GM12878 (cell line): ENCODE measurements around the gene FBXO5.

Source experiments
- EP300 ChIP-seq, 2 experiments: fragments of 150-350 bp in 1 of 2; IDR thresholded peaks; 2 replicates each; pipeline ENCODE4 v1.6.1; 2011 to 2012; ENCODE audit warnings: low read depth in 2 of 2, low read length in 2 of 2, borderline replicate concordance in 1 of 2, improper control_type of control experiment in 1 of 2, inconsistent platforms in 1 of 2; ENCODE audit not compliant: control insufficient read depth in 1 of 2
- POLR2AphosphoS5 ChIP-seq: IDR thresholded peaks from 2 replicates; pipeline ENCODE4 v1.6.1; 2011; ENCODE audit warnings: mild to moderate bottlenecking, low read length, inconsistent platforms
- TF ChIP-seq, protein P1 (sequence below), 3 experiments: IDR thresholded peaks in 2 of 3; conservative IDR thresholded peaks in 1 of 3; 2 replicates each; pipeline ENCODE4 v1.5.1; 2011; ENCODE audit warnings: low read depth in 3 of 3, low read length in 3 of 3, mild to moderate bottlenecking in 3 of 3, control low read depth in 2 of 3, moderate library complexity in 2 of 3, inconsistent platforms in 1 of 3, mixed read lengths in 1 of 3; ENCODE audit not compliant: control insufficient read depth in 2 of 3, insufficient read depth in 1 of 3; ENCODE audit errors: extremely low read depth in 1 of 3
- TF ChIP-seq, protein P2 (sequence below): fragments of 450-650 bp; IDR thresholded peaks from 2 replicates; pipeline ENCODE4 v1.6.1; 2017; ENCODE audit warnings: mild to moderate bottlenecking, moderate library complexity
- TF ChIP-seq, protein P3 (sequence below): IDR thresholded peaks from 2 replicates; pipeline ENCODE4 v1.6.1; 2011; ENCODE audit warnings: borderline replicate concordance, low read depth, mild to moderate bottlenecking, moderate library complexity, low read length; ENCODE audit not compliant: insufficient read depth, poor library complexity, severe bottlenecking
- TF ChIP-seq, protein P4 (sequence below): IDR thresholded peaks from 2 replicates; pipeline ENCODE4 v1.6.1; 2012; ENCODE audit warnings: mild to moderate bottlenecking, low read depth, low read length

DNA sequence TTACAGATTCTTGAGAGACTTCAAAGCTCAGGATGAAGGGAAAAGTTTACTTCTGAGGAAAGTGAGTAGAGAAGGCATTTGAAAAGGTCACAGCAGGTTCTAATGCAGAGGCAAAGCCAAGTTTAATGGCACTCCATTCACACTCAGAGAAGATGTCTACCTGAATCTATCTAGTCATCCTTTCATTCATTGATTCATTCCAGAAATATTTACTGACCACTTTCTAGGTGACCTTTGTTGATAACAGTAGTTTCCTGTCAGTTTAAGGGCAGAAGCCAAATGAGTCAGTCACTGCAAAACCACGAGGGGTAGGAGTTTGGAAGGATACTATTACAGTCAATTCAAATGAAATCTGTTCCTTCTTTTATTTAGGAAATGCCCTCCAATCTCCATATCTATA, 30.8 kb downstream of the FBXO5 start:
- TF ChIP-seq, protein P1, sequence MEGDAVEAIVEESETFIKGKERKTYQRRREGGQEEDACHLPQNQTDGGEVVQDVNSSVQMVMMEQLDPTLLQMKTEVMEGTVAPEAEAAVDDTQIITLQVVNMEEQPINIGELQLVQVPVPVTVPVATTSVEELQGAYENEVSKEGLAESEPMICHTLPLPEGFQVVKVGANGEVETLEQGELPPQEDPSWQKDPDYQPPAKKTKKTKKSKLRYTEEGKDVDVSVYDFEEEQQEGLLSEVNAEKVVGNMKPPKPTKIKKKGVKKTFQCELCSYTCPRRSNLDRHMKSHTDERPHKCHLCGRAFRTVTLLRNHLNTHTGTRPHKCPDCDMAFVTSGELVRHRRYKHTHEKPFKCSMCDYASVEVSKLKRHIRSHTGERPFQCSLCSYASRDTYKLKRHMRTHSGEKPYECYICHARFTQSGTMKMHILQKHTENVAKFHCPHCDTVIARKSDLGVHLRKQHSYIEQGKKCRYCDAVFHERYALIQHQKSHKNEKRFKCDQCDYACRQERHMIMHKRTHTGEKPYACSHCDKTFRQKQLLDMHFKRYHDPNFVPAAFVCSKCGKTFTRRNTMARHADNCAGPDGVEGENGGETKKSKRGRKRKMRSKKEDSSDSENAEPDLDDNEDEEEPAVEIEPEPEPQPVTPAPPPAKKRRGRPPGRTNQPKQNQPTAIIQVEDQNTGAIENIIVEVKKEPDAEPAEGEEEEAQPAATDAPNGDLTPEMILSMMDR (IDR thresholded peaks at IDR 0.05 in 2 of 3, conservative IDR thresholded peaks at IDR 0.05 in 1 of 3; ENCODE audit: control insufficient read depth in 2 of 3, extremely low read depth in 1 of 3, insufficient read depth in 1 of 3, low read depth in 3 of 3, low read length in 3 of 3), result no peak
- TF ChIP-seq, protein P2, sequence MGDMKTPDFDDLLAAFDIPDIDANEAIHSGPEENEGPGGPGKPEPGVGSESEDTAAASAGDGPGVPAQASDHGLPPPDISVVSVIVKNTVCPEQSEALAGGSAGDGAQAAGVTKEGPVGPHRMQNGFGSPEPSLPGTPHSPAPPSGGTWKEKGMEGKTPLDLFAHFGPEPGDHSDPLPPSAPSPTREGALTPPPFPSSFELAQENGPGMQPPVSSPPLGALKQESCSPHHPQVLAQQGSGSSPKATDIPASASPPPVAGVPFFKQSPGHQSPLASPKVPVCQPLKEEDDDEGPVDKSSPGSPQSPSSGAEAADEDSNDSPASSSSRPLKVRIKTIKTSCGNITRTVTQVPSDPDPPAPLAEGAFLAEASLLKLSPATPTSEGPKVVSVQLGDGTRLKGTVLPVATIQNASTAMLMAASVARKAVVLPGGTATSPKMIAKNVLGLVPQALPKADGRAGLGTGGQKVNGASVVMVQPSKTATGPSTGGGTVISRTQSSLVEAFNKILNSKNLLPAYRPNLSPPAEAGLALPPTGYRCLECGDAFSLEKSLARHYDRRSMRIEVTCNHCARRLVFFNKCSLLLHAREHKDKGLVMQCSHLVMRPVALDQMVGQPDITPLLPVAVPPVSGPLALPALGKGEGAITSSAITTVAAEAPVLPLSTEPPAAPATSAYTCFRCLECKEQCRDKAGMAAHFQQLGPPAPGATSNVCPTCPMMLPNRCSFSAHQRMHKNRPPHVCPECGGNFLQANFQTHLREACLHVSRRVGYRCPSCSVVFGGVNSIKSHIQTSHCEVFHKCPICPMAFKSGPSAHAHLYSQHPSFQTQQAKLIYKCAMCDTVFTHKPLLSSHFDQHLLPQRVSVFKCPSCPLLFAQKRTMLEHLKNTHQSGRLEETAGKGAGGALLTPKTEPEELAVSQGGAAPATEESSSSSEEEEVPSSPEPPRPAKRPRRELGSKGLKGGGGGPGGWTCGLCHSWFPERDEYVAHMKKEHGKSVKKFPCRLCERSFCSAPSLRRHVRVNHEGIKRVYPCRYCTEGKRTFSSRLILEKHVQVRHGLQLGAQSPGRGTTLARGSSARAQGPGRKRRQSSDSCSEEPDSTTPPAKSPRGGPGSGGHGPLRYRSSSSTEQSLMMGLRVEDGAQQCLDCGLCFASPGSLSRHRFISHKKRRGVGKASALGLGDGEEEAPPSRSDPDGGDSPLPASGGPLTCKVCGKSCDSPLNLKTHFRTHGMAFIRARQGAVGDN, result no peak
- TF ChIP-seq, protein P3, sequence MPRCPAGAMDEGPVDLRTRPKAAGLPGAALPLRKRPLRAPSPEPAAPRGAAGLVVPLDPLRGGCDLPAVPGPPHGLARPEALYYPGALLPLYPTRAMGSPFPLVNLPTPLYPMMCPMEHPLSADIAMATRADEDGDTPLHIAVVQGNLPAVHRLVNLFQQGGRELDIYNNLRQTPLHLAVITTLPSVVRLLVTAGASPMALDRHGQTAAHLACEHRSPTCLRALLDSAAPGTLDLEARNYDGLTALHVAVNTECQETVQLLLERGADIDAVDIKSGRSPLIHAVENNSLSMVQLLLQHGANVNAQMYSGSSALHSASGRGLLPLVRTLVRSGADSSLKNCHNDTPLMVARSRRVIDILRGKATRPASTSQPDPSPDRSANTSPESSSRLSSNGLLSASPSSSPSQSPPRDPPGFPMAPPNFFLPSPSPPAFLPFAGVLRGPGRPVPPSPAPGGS, result no peak
- TF ChIP-seq, protein P4, sequence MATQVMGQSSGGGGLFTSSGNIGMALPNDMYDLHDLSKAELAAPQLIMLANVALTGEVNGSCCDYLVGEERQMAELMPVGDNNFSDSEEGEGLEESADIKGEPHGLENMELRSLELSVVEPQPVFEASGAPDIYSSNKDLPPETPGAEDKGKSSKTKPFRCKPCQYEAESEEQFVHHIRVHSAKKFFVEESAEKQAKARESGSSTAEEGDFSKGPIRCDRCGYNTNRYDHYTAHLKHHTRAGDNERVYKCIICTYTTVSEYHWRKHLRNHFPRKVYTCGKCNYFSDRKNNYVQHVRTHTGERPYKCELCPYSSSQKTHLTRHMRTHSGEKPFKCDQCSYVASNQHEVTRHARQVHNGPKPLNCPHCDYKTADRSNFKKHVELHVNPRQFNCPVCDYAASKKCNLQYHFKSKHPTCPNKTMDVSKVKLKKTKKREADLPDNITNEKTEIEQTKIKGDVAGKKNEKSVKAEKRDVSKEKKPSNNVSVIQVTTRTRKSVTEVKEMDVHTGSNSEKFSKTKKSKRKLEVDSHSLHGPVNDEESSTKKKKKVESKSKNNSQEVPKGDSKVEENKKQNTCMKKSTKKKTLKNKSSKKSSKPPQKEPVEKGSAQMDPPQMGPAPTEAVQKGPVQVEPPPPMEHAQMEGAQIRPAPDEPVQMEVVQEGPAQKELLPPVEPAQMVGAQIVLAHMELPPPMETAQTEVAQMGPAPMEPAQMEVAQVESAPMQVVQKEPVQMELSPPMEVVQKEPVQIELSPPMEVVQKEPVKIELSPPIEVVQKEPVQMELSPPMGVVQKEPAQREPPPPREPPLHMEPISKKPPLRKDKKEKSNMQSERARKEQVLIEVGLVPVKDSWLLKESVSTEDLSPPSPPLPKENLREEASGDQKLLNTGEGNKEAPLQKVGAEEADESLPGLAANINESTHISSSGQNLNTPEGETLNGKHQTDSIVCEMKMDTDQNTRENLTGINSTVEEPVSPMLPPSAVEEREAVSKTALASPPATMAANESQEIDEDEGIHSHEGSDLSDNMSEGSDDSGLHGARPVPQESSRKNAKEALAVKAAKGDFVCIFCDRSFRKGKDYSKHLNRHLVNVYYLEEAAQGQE, result no peak
- TF ChIP-seq POLR2AphosphoS5, result no peak
- no peak for TF ChIP-seq EP300 (IDR thresholded peaks at IDR 0.05; ENCODE audit: borderline replicate concordance in 1 of 2, control insufficient read depth in 1 of 2, low read depth in 2 of 2, low read length in 2 of 2)
